A549 (cell line): ENCODE results near the gene TAF8.

Experiments used
- CTCF ChIP-seq: fragments of >200 bp; sonication (Bioruptor Twin); formaldehyde crosslinking; IDR thresholded peaks from 3 replicates; pipeline ENCODE4 v1.5.1; 2016
- ELK1 ChIP-seq: fragments of 150-350 bp; IDR thresholded peaks from 2 replicates; pipeline ENCODE4 v1.6.1; 2014; ENCODE audit warnings: low read depth, mild to moderate bottlenecking, low read length
- FOSL2 ChIP-seq, 2 experiments: fragments of 450-650 bp in 1 of 2; fragments of >200 bp in 1 of 2; sonication (Bioruptor Twin) in 1 of 2; formaldehyde crosslinking; IDR thresholded peaks; 2 replicates each; pipeline versions ENCODE4 v1.5.0 to v1.6.1; 2016 to 2020; ENCODE audit warnings: mild to moderate bottlenecking in 1 of 2, moderate library complexity in 1 of 2
- JUN ChIP-seq, 2 experiments: fragments of >200 bp; sonication (Bioruptor Twin); formaldehyde crosslinking; IDR thresholded peaks; 2 replicates in 1 of 2; 3 replicates in 1 of 2; pipeline ENCODE4 v1.6.1; 2016 to 2017
- KDM5A ChIP-seq: fragments of 200-600 bp; sonication (generic); IDR thresholded peaks from 2 replicates; pipeline ENCODE4 v1.6.1; 2016; ENCODE audit warnings: antibody characterized with exemption, mild to moderate bottlenecking
- PHF8 ChIP-seq: fragments of 200-600 bp; sonication (generic); IDR thresholded peaks from 2 replicates; pipeline ENCODE4 v1.6.1; 2016; ENCODE audit warnings: low read depth, mild to moderate bottlenecking, antibody characterized with exemption, moderate library complexity, borderline replicate concordance
- POLR2A ChIP-seq: IDR thresholded peaks from 2 replicates; pipeline ENCODE4 v1.6.1; 2012; ENCODE audit warnings: mild to moderate bottlenecking, low read length
- RAD21 ChIP-seq, 2 experiments: fragments of >200 bp in 1 of 2; sonication (Bioruptor Twin) in 1 of 2; formaldehyde crosslinking in 1 of 2; IDR thresholded peaks in 1 of 2; conservative IDR thresholded peaks in 1 of 2; 2 replicates in 1 of 2; 3 replicates in 1 of 2; pipeline ENCODE4 v1.6.1; 2012 to 2018; ENCODE audit warnings: inconsistent platforms in 1 of 2
- SMC3 ChIP-seq: fragments of >200 bp; sonication (Bioruptor Twin); formaldehyde crosslinking; IDR thresholded peaks from 3 replicates; pipeline ENCODE4 v1.6.1; 2018; ENCODE audit warnings: inconsistent platforms
- ZSCAN20 ChIP-seq: fragments of 250-450 bp; sonication (Bioruptor Pico); IDR thresholded peaks from 2 replicates; pipeline ENCODE4 v1.8.0; 2022; ENCODE audit warnings: mild to moderate bottlenecking, moderate library complexity

- TF ChIP-seq ZSCAN20 (CRISPR knock-in tag): no peak
- TF ChIP-seq PHF8: no peak
- TF ChIP-seq POLR2A: no peak
- no peak for TF ChIP-seq CTCF
- TF ChIP-seq RAD21 (conservative IDR thresholded peaks at IDR 0.05 in 1 of 2, IDR thresholded peaks at IDR 0.05 in 1 of 2): no peak
- no peak for TF ChIP-seq SMC3
- no peak for TF ChIP-seq KDM5A
- TF ChIP-seq ELK1: no peak
- no peak for TF ChIP-seq JUN (IDR thresholded peaks at IDR 0.05)
- no peak for TF ChIP-seq FOSL2 (IDR thresholded peaks at IDR 0.05)
- TF ChIP-seq FOSL2 (CRISPR knock-in tag; IDR thresholded peaks at IDR 0.05): no peak
Measured at GRCh38 chr6:42112351-42112750, 62.0 kb downstream of the TAF8 start.
